Activated CD8-positive, alpha-beta memory T cell treated with anti-CD3 and anti-CD28 coated beads for 4 hours (primary cell): ENCODE measurements around the gene IFITM1.
"Not testable (repeated sequence)": the region's sequence is repeated elsewhere in the genome, so short reads cannot be mapped to it uniquely, and the experiment has no call there.

Experiments
- DNase-seq, 2 donors: peaks; one replicate each; pipeline ENCODE4 v3.0.0-alpha.2; 2020; ENCODE audit warnings: low read depth in 2 of 2

Gene IFITM1

GRCh38 chr11:293852-294661, 19.8 kb upstream of the IFITM1 start:
- no peak for DNase-seq

DNA sequence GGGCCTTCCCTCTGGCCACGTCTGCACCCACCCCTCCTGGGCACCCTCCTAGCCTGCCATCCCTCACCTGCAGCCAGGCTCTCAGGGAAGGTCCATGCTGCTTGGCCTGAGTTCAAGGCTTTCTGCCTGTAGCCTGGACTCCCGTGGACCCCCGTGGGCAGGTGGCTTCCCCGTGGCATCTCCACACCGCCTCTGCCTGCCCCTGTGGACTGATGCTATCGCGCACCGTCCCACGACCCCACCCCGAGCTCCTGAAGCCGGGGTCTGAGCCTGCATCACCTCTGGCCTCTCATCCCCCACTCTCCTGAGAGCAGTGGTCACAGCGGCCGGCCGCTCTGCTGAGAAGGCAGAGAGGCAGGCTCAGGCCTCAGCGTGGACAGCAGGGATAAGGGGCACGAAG, 19.1 kb upstream of the IFITM1 start:
- DNase-seq: no peak

GRCh38 chr11:295351-296170, 18.3 kb upstream of the IFITM1 start:
- DNase-seq: no peak

DNA sequence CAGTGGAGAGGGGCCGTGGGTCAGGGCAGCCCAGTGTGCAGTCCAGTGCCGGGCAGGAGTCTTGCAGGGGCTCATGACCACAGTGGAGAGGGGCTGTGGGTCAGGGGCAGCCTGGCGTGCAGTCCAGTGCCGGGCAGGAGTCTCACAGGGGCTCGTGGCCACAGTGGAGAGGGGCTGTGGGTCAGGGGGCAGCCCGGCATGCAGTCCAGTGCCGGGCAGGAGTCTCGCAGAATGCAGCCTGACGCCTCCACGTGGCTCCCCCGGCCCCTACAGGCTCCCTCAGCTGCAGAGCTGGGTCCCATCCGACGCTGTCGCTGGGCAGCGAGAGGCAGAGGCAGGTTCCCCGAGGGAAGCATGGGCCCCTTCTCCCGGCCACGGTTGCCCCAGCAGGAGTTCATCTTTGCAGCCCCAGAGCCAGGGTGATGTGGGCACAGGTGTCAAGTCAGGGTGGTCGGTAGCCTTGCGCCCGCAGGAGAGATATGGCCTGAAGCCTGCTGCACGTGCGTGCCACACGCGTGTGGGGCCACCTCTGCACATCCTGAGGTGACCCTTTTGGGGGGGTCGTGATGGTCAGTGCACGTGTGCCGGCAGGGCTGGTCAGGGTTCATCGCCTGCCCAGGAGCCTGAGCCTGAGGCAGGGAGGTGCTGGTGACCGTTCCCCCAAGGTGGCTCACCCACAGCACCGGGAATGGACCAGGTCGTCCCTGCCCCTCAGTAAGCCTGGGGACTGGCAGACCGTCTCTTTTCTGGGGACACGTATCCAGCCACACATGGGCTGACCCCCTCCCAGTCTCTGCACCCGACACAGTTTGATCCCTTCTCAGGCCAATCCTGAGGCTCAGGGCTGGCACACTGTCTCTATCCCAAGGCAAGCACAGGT, 17.4 kb upstream of the IFITM1 start:
- no peak for DNase-seq

DNA sequence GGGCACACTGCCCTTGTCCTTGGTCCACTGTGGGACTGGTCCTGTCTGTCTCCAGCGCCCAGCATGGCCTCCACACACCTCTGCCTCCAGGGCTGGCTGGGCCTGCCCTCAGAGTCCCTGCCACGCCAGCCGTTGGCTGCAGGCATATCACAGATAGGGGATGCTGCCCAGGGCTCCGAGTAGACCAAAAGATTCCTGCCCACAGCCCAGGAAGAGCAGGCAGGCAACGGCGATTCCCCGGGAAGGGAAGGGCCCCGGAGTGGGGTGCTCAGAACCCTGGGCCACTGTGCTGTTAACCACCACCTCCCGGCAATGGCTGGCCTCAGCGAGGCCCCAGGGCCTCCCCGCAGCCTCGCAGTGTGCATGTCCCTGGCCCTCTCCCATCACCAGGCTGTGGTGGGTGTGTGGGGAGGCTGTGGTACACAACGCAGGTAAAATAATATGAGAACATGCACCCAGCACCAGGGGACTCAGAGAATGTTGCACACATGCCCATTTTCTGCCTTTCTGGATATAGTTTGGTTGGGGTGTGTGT, 16.7 kb upstream of the IFITM1 start:
- DNase-seq: no peak

DNA sequence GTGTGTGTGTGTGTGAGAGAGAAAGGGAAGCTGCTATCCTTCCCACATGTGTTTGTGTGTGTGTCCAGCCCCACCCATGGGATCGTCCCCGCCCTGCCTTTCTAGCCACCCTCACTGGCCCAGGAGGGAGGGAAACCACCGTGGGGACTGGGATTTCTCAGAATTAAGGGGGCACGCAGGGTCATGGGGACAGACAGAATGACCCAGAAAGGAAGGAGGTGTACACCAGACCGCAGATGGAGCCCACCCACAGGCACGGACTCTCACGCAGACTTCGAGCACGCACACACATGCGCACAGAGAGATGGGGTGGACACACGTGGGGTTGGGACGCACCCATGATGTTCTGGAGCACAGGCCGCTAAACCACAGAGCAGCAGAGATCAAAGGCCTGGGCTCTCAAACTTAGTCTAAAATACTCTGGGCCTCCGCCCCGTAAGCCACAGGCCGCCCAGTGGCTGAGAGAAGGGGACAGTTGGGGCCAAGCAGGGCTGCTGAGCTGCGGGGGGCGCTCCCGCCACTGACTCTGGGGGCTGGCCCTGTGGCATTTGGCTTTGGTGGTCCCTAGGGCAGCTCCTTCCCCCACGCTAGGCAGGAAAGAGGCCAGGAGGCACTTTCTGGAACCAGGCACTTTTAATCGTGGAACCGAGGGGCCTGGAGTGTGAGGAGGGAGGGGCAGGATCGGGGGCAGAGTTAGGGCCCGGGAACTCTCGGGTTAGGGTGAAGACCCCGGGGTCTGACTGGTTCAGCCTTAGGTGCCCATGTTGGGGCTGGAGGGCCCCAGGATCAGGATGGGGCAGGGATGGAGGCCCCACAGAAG, 16.0 kb upstream of the IFITM1 start:
- DNase-seq: no peak

- no peak for DNase-seq
Measured at GRCh38 chr11:298406-299065, 15.3 kb upstream of the IFITM1 start.

- DNase-seq: no peak
Measured at GRCh38 chr11:299081-299891, 14.6 kb upstream of the IFITM1 start, which contains the start of gene IFITM5. TSS of gene IFITM5 (minus strand) at chr11:299526. CDS start at chr11:299490, 36 bp downstream.

DNA sequence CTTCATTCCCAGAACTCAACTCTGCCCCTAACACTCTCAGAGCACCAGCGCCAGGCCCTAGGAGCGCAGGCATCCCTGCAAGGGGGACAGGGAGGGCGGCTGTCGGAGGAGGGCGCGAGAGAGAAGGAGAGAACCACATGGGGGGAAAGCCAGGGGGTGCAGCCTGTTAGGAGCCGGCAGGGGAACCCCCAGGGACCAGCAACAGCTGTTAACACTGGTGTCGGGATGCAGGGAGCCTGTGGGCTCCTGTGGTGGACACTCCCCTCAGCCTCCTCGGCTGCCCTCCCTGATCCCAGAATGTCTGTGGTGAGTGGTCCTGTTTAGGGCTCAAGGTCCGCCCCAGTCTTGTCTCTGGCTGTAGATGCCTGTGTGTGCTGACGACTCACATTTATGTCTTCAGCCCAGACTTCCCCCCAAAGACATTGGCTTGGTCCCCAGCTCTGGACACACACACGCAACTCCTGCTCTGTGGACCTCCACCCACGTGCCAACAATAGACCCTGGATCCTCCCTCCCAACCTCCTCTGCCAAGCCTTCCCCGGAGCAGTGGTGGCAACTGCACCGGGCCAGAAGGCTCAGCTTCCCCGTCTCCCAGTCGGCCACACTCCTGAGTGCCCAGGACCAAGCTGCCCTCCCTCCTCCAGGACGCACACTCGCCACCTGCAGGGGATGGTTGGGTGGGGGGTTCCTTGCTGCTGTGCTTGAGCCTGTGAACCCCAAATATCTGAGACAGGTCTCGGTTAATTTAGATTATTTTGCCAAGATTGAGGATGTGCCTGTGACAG, 13.7 kb upstream of the IFITM1 start:
- DNase-seq: no peak

GRCh38 chr11:303363-303762, 10.5 kb upstream of the IFITM1 start:
- DNase-seq: no peak

GRCh38 chr11:304061-304506, 9.8 kb upstream of the IFITM1 start:
- DNase-seq: no peak

- DNase-seq: no peak
Measured at GRCh38 chr11:304915-305843, 8.7 kb upstream of the IFITM1 start.

DNA sequence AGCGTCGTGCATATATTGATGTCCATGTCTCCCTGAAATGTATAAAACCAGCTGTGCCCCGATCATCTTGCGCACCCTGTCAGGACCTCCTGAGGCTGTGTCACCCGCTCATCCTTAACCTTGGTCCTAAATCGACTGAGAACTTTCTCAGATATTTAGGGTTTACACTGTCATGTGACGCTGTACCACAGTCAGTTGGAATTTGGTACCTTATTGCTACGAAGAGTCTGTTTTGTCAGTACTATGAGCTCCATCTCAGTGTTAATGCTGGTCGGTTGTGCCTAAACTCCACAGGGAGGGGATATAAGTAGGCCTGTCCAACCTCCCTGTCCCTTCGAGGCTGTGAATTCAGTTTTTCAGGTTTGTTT, 8.0 kb upstream of the IFITM1 start:
- DNase-seq: no peak

GRCh38 chr11:306645-307371, 7.0 kb upstream of the IFITM1 start:
- no peak for DNase-seq

- DNase-seq: not testable (repeated sequence)
Measured at GRCh38 chr11:307766-308708, 5.8 kb upstream of the IFITM1 start, which contains the start of gene IFITM2. TSS of gene IFITM2 (plus strand) at chr11:307816. CDS start at chr11:308193, 377 bp downstream.
